Common myeloid progenitor, CD34-positive (primary cell): ENCODE data around the gene HSD3B2.

Experiments
- CTCF ChIA-PET: fragments of 350-600 bp; sonication (Branson Sonifier 250); formaldehyde crosslinking; loops from one replicate; lab custom pipeline; 2021; ENCODE audit warnings: antibody characterized with exemption; lab: Charles Lee
- POLR2A ChIA-PET: fragments of 350-600 bp; sonication (Branson Sonifier 250); formaldehyde crosslinking; loops from one replicate; lab custom pipeline; 2021; ENCODE audit warnings: antibody characterized with exemption; lab: Charles Lee
- DNase-seq, 3 donors: peaks; one replicate each; pipeline versions ENCODE4 v3.0.0 to v3.0.0-alpha.2; 2013
- H3K27ac ChIP-seq, 2 experiments: 1 replicate in 1 of 2; 2 replicates in 1 of 2; pipeline ENCODE4 v1.7.0; 2013; ENCODE audit warnings: inconsistent platforms in 2 of 2, low read length in 2 of 2, mild to moderate bottlenecking in 2 of 2, low read depth in 1 of 2, moderate library complexity in 1 of 2; ENCODE audit not compliant: severe bottlenecking in 2 of 2, insufficient read depth in 1 of 2, poor library complexity in 1 of 2
- H3K27me3 ChIP-seq, 5 experiments: replicated peaks in 2 of 5; 1 replicate in 3 of 5; 2 replicates in 2 of 5; pipeline versions ENCODE4 v1.6.1 to v1.7.0; 2013; ENCODE audit warnings: low read length in 4 of 5, mild to moderate bottlenecking in 2 of 5, moderate library complexity in 2 of 5, inconsistent platforms in 1 of 5; ENCODE audit not compliant: insufficient read depth in 5 of 5, control insufficient read depth in 4 of 5
- H3K36me3 ChIP-seq, 4 experiments: 1 replicate in 2 of 4; 2 replicates in 2 of 4; pipeline versions ENCODE4 v1.6.1 to v1.7.0; 2013; ENCODE audit warnings: low read length in 3 of 4, control low read depth in 1 of 4, mild to moderate bottlenecking in 1 of 4; ENCODE audit not compliant: control insufficient read depth in 4 of 4, insufficient read depth in 4 of 4
- H3K4me1 ChIP-seq, 4 experiments: 1 replicate in 3 of 4; 2 replicates in 1 of 4; pipeline versions ENCODE4 v1.6.1 to v1.7.1; 2013; ENCODE audit warnings: low read length in 3 of 4, mild to moderate bottlenecking in 3 of 4, control low read depth in 1 of 4, inconsistent platforms in 1 of 4, moderate library complexity in 1 of 4; ENCODE audit not compliant: control insufficient read depth in 4 of 4, insufficient read depth in 4 of 4; ENCODE audit errors: control extremely low read depth in 1 of 4
- H3K4me3 ChIP-seq, 7 experiments: 1 replicate in 4 of 7; 2 replicates in 3 of 7; pipeline versions ENCODE4 v1.5.1 to v1.7.0; 2013; ENCODE audit warnings: mild to moderate bottlenecking in 7 of 7, low read length in 6 of 7, moderate library complexity in 6 of 7, inconsistent platforms in 2 of 7, low read depth in 2 of 7, control low read depth in 1 of 7; ENCODE audit not compliant: insufficient read depth in 4 of 7, control insufficient read depth in 1 of 7; ENCODE audit errors: extremely low read depth in 1 of 7
- H3K9me3 ChIP-seq, 5 experiments: 1 replicate in 4 of 5; 2 replicates in 1 of 5; pipeline versions ENCODE4 v1.6.1 to v1.7.1; 2013; ENCODE audit warnings: low read length in 4 of 5, mild to moderate bottlenecking in 2 of 5, inconsistent platforms in 1 of 5, low read depth in 1 of 5, moderate library complexity in 1 of 5; ENCODE audit not compliant: control insufficient read depth in 4 of 5, insufficient read depth in 2 of 5; ENCODE audit errors: control extremely low read depth in 1 of 5
- WGBS: methylation state at CpG from one replicate; pipeline ENCODE4 v1.1.5; 2013; ENCODE audit not compliant: insufficient coverage; 5-methylcytosine and 5-hydroxymethylcytosine counted together

The HSD3B2 gene

DNA sequence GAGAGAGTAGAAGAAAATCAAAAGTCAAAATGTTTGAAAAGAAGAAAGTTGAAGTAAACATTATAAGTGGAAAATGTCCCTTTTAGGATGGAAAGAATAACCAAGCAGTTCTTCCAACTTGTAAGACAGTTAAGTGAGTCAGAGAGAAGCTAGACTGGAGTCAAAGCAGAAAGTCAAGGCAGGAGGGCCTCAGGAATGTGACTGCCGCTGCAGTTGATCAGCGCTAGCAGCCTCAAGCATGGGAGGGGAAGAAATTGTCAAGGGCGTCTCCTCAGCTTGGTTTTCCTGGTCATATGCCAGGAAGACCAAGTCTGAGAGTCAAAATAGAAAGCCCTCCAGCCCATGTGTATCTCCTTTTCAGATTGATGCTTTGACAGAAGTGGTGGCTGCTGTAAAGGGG, 23.2 kb upstream of the HSD3B2 start:
- no peak overlapping the region for H3K4me3 ChIP-seq
- peaks cover 0 to 4% (median 0%) of the 10 kb centered on the region in 5 experiments for H3K9me3 ChIP-seq
- no peak for DNase-seq
- H3K4me1 ChIP-seq = no peaks in the 10 kb centered on the region
- no peaks in the 10 kb centered on the region for H3K36me3 ChIP-seq
- no peak overlapping the region for H3K27ac ChIP-seq
- 100% methylated on average over 3 of the region's 3 CpGs for WGBS
- H3K27me3 ChIP-seq = peaks cover 0 to 4% (median 1%) of the 10 kb centered on the region in 5 experiments
- POLR2A ChIA-PET = interaction anchor here (0.6 kb wide), 1 partner anchor 1704 kb away, joined by 3 read pairs; no protein-coding TSS in a partner anchor
- CTCF ChIA-PET = no interaction called here

DNA sequence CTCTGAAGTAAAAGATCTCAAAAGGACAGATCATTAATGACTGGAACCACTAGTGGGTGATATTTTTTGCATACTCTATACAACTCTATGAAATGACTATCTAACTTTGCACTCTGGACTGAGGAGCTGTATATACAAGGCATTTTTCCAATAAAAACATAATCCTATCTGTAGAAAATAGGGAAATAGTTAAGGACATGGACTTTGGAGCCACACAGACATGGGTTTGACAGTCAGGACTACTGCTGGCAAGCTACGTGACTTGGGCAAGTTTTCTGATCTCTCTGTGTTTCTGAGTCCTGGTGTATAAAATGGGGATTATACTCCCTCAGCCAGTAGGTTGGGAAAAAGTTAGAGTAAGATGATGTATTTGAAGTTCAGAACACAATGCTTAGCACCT, 20.9 kb upstream of the HSD3B2 start:
- H3K27me3 ChIP-seq = no peaks in the 10 kb centered on the region
- ChIA-PET CTCF (no interaction called here), POLR2A (no interaction called here)
- WGBS = 100% methylated on average over 1 of the region's 1 CpG
- no peaks in the 10 kb centered on the region for H3K4me1 ChIP-seq
- no peak overlapping the region for H3K4me3 ChIP-seq
- H3K9me3 ChIP-seq = no peaks in the 10 kb centered on the region
- DNase-seq = no peak
- no peak overlapping the region for H3K27ac ChIP-seq
- no peaks in the 10 kb centered on the region for H3K36me3 ChIP-seq

DNA sequence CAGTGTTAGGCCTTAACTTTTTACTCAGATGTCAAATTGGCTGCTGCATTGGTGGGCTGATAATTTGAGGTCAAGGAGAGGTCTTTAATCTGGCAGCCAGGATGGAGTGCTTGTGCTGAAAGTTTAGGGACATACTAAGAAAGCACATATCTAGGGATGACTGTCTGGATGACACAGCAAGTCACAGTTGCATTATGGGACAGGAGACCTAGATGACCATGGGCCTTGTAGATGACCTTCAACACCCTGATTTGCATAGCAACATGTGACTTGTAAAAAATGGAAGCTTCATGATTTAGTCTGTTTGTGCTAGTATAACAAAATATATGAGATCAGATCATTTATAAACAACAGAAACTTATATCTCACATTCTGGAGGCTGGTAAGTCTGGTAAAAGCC, 18.0 kb upstream of the HSD3B2 start:
- no peak for DNase-seq
- Histone ChIP-seq H3K27me3 (no peaks in the 10 kb centered on the region), H3K4me1 (no peaks in the 10 kb centered on the region), H3K27ac (no peak overlapping the region), H3K36me3 (no peaks in the 10 kb centered on the region), H3K4me3 (no peak overlapping the region), H3K9me3 (no peaks in the 10 kb centered on the region)
- POLR2A ChIA-PET = no interaction called here
- CTCF ChIA-PET = no interaction called here

DNA sequence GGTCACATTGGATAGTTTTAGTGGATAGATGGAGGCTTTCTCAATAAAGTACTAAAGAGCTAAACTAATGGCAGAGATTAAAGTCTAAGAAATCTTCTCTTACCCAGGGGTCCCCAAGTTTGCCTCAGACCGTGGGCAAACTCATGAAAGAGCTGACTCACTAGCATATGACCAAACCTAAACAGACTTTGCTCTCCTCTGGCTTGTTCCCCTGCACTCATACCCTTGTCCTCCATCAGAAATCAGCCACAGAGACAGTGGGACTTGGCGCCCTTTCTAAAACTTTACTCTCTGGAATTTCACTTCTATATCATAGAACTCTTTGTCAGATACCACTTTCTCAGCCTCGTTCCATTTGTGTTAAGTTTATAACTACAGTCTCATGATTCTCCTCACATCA, 17.0 kb upstream of the HSD3B2 start:
- no peaks in the 10 kb centered on the region for H3K36me3 ChIP-seq
- DNase-seq = no peak
- H3K4me3 ChIP-seq = no peak overlapping the region
- CTCF ChIA-PET = no interaction called here
- no peak overlapping the region for H3K27ac ChIP-seq
- POLR2A ChIA-PET = no interaction called here
- no peaks in the 10 kb centered on the region for H3K4me1 ChIP-seq
- H3K9me3 ChIP-seq = no peaks in the 10 kb centered on the region
- 100% methylated on average over 1 of the region's 3 CpGs for WGBS
- H3K27me3 ChIP-seq = no peaks in the 10 kb centered on the region

DNA sequence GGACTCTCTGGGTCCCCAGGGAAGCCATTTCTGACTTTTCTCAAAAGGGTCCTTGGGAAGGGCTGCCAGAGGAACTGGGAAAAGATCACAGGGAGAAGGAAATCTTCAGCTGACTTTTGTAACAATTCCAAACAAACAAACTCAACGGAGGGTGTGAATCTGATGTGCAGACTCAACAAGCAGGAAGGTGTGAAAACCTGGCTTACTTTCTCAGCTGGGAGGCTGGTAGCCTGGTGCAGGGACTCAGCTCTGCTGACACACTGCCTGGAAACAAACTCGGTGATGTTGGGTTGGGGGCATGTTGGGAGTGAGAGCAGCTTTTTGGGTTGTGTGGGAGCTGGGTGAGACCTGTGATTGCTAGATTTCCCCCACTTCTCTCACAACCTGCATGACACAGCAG, 10.2 kb upstream of the HSD3B2 start:
- 30% methylated on average over 2 of the region's 2 CpGs for WGBS
- H3K9me3 ChIP-seq = peaks cover 0 to 10% (median 3%) of the 10 kb centered on the region in 5 experiments
- no peaks in the 10 kb centered on the region for H3K27me3 ChIP-seq
- H3K27ac ChIP-seq = no peak overlapping the region
- CTCF ChIA-PET = no interaction called here
- POLR2A ChIA-PET = no interaction called here
- DNase-seq = no peak
- no peak overlapping the region for H3K4me3 ChIP-seq
- H3K4me1 ChIP-seq = no peaks in the 10 kb centered on the region
- H3K36me3 ChIP-seq = no peaks in the 10 kb centered on the region

DNA sequence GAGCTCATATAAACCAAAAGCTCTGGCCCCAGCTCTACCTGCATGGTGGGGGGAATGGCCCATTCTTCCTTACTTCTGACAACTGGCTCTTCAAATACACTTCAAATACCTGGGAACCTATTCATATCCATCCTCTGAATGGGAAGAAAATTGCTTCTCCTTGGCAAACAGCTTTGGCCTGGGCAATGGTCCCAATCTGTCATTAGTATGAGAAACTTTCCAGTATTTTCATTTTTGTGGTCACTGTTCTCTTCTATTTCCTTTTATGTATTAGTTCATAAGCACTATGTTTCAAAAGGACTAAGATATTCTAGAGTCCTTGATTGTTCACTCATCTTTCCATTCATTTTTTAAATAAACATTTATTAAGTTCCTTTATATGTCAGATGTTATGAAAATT, 5.2 kb upstream of the HSD3B2 start:
- peaks cover 0 to 8% (median 3%) of the 10 kb centered on the region in 5 experiments for H3K9me3 ChIP-seq
- CTCF ChIA-PET = no interaction called here
- H3K36me3 ChIP-seq = no peaks in the 10 kb centered on the region
- no peak for DNase-seq
- no peak overlapping the region for H3K27ac ChIP-seq
- POLR2A ChIA-PET = no interaction called here
- H3K27me3 ChIP-seq = no peaks in the 10 kb centered on the region
- no peaks in the 10 kb centered on the region for H3K4me1 ChIP-seq
- H3K4me3 ChIP-seq = no peak overlapping the region

DNA sequence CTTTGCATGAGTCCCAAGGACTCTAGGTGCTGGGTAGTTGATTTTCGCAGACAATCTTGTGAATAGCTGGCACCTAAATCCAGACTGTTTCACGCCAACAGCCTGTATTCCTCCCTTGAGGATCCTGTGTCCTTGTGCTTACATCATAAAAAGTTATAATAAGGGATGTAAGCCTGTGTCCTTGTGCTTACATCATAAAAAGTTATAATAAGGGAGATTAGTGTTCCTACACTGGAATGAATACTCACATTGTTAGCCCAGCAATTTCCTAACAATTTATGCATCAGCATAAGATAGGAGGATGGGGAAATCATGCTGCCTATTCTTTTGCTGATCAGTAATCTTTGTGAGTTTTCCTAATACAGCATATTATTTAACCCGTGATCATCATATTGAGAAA, 4.0 kb upstream of the HSD3B2 start:
- no peak for DNase-seq
- Histone ChIP-seq H3K36me3 (no peaks in the 10 kb centered on the region), H3K27me3 (peaks cover 0 to 1% (median 0%) of the 10 kb centered on the region in 5 experiments), H3K4me3 (no peak overlapping the region), H3K4me1 (no peaks in the 10 kb centered on the region), H3K27ac (no peak overlapping the region), H3K9me3 (peaks cover 0 to 4% (median 0%) of the 10 kb centered on the region in 5 experiments)
- ChIA-PET POLR2A (no interaction called here), CTCF (no interaction called here)
- WGBS = 100% methylated on average over 1 of the region's 3 CpGs
